Liver (tissue), 9 donors: ENCODE data around the gene RSRC1. TPM values are rescaled to one million over a fixed set of nuclear protein-coding genes. Genes with fewer than 3 reads are reported as not detected.

Experiments used
- DNase-seq: peaks from one replicate; pipeline ENCODE4 v3.0.0-alpha.2; 2017; ENCODE audit warnings: low spot score
- H3K27ac ChIP-seq, 2 donors: one replicate each; pipeline ENCODE4 v1.7.0; 2013; ENCODE audit warnings: inconsistent platforms in 2 of 2, low read length in 2 of 2, control low read depth in 1 of 2, low read depth in 1 of 2, mild to moderate bottlenecking in 1 of 2
- H3K27me3 ChIP-seq, 4 donors: one replicate each; pipeline versions ENCODE4 v1.6.1 to v1.7.0; 2013; ENCODE audit warnings: low read length in 3 of 4, inconsistent platforms in 1 of 4, mild to moderate bottlenecking in 1 of 4, moderate library complexity in 1 of 4; ENCODE audit not compliant: control insufficient read depth in 4 of 4, insufficient read depth in 4 of 4
- H3K36me3 ChIP-seq, 4 donors: one replicate each; pipeline versions ENCODE4 v1.6.1 to v1.7.0; 2013; ENCODE audit warnings: low read length in 3 of 4, mild to moderate bottlenecking in 3 of 4, low read depth in 1 of 4, moderate library complexity in 1 of 4; ENCODE audit not compliant: control insufficient read depth in 4 of 4, insufficient read depth in 3 of 4
- H3K4me1 ChIP-seq, 4 donors: one replicate each; pipeline versions ENCODE4 v1.6.1 to v1.7.0; 2013; ENCODE audit warnings: low read length in 3 of 4, mild to moderate bottlenecking in 3 of 4, moderate library complexity in 1 of 4; ENCODE audit not compliant: control insufficient read depth in 4 of 4, insufficient read depth in 4 of 4
- H3K4me3 ChIP-seq, 3 donors: one replicate each; pipeline versions ENCODE4 v1.6.1 to v1.7.0; 2013; ENCODE audit warnings: low read length in 3 of 3, control low read depth in 1 of 3, low read depth in 1 of 3, mild to moderate bottlenecking in 1 of 3
- H3K9ac ChIP-seq, 2 donors: one replicate each; pipeline ENCODE4 v1.7.0; 2013; ENCODE audit warnings: low read length in 2 of 2, mild to moderate bottlenecking in 2 of 2, moderate library complexity in 2 of 2, control low read depth in 1 of 2, low read depth in 1 of 2
- H3K9me3 ChIP-seq, 4 donors: one replicate each; pipeline versions ENCODE4 v1.6.1 to v1.7.0; 2013; ENCODE audit warnings: low read length in 3 of 4; ENCODE audit not compliant: control insufficient read depth in 4 of 4
- EGR1 ChIP-seq, 2 donors: IDR thresholded peaks; 2 replicates each; pipeline ENCODE4 v1.6.1; 2016 to 2018; ENCODE audit warnings: antibody characterized with exemption in 2 of 2, low read depth in 2 of 2
- FOXA1 ChIP-seq: IDR thresholded peaks from 2 replicates; pipeline ENCODE4 v1.6.1; 2016; ENCODE audit warnings: antibody characterized with exemption
- FOXA2 ChIP-seq: IDR thresholded peaks from 2 replicates; pipeline ENCODE4 v1.6.1; 2016; ENCODE audit warnings: antibody characterized with exemption
- GABPA ChIP-seq, 2 donors: IDR thresholded peaks in 1 of 2; conservative IDR thresholded peaks in 1 of 2; 2 replicates each; pipeline ENCODE4 v1.6.1; 2016; ENCODE audit warnings: antibody characterized with exemption in 2 of 2, mild to moderate bottlenecking in 1 of 2, moderate library complexity in 1 of 2
- HNF4A ChIP-seq, 2 donors: conservative IDR thresholded peaks; 2 replicates each; pipeline ENCODE4 v1.6.1; 2016; ENCODE audit warnings: antibody characterized with exemption in 2 of 2, mild to moderate bottlenecking in 2 of 2
- HNF4G ChIP-seq: IDR thresholded peaks from 2 replicates; pipeline ENCODE4 v1.6.1; 2016; ENCODE audit warnings: antibody characterized with exemption
- JUND ChIP-seq, 2 donors: IDR thresholded peaks; 2 replicates each; pipeline ENCODE4 v1.6.1; 2016; ENCODE audit warnings: antibody characterized with exemption in 2 of 2
- NR2F2 ChIP-seq: IDR thresholded peaks from 2 replicates; pipeline ENCODE4 v1.6.1; 2016; ENCODE audit warnings: antibody characterized with exemption
- RAD21 ChIP-seq, 2 donors: IDR thresholded peaks; 2 replicates each; pipeline ENCODE4 v1.6.1; 2016; ENCODE audit warnings: antibody characterized with exemption in 2 of 2, mild to moderate bottlenecking in 2 of 2
- RXRA ChIP-seq, 2 donors: IDR thresholded peaks; 2 replicates each; pipeline ENCODE4 v1.6.1; 2017 to 2018; ENCODE audit warnings: antibody characterized with exemption in 2 of 2, mild to moderate bottlenecking in 1 of 2
- SP1 ChIP-seq: IDR thresholded peaks from 2 replicates; pipeline ENCODE4 v1.6.1; 2018; ENCODE audit warnings: antibody characterized with exemption, mild to moderate bottlenecking
- TAF1 ChIP-seq: conservative IDR thresholded peaks from 2 replicates; pipeline ENCODE4 v1.6.1; 2016; ENCODE audit warnings: antibody characterized with exemption, mild to moderate bottlenecking
- YY1 ChIP-seq: IDR thresholded peaks from 2 replicates; pipeline ENCODE4 v1.6.1; 2016; ENCODE audit warnings: antibody characterized with exemption, mild to moderate bottlenecking
- WGBS: extraction: QIAGEN DNeasy Blood & Tissue Kit; methylation state at CpG from one replicate; pipeline ENCODE4 v1.1.7; 2013; 5-methylcytosine and 5-hydroxymethylcytosine counted together
- polyA plus RNA-seq, 2 donors: library from polyadenylated mRNA; stranded (reverse) in 1 of 2; unstranded in 1 of 2; fragments of 200-250 nt in 1 of 2; fragments of >200 nt in 1 of 2; fragmentation: Nextera tagmentation in 1 of 2; extraction: Ambion mirVana in 1 of 2; gene quantifications; one replicate each; pipeline versions ENCODE4 v1.2.1 to v1.2.3, GENCODE V29; 2013 to 2015
- total RNA-seq, 2 donors: library from RNA; depleted of rRNA; stranded (reverse); fragments of >200 nt; gene quantifications; one replicate each; pipeline ENCODE4 v1.2.3, GENCODE V29; 2014
- TF ChIP-seq, protein P1 (sequence below): fragments of 150-350 bp; IDR thresholded peaks from 2 replicates; pipeline ENCODE4 v1.5.1; 2017; ENCODE audit warnings: improper control_type of control experiment, low read depth, low read length; ENCODE audit not compliant: missing input control
- TF ChIP-seq, protein P2 (sequence below): IDR thresholded peaks from 2 replicates; pipeline ENCODE4 v1.6.1; 2016; ENCODE audit warnings: antibody characterized with exemption
- TF ChIP-seq, protein P3 (sequence below): IDR thresholded peaks from 2 replicates; pipeline ENCODE4 v1.6.1; 2016; ENCODE audit warnings: antibody characterized with exemption, mild to moderate bottlenecking
- TF ChIP-seq, protein P4 (sequence below): IDR thresholded peaks from 2 replicates; pipeline ENCODE4 v1.6.1; 2016; ENCODE audit warnings: antibody characterized with exemption
- TF ChIP-seq, protein P5 (sequence below): IDR thresholded peaks from 2 replicates; pipeline ENCODE4 v1.6.1; 2016; ENCODE audit warnings: antibody characterized with exemption
- donor health status: healthy.
- donor health status: healthy.
- donor health status: healthy.
- donor health status: healthy.
- donor health status: healthy.

Gene RSRC1
- total and polyA plus RNA-seq, 4 donors, result 7.2 to 30.3 (median 20.7) TPM

DNA sequence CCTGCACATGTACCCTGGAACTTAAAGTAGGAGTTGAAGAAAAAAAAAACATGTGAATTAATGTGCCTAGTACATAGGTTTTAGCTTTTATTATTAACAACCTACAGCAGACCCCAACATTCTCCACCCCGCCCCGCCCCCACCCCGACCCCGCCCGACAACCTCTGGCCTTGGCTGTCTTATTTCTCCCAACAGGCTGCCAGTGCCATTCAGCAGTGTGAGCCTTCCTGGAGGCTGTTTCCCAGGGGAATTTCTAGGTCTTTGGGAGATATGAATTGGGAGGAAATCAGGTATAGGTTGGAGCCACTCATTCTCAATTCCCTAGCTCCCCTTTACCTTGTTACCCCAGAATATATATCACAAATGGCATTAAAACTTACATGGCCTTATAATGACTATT is 452.8 kb downstream of the RSRC1 start:
- H3K4me1 ChIP-seq, result no peaks in the 10 kb centered on the region
- H3K9me3 ChIP-seq, result peaks cover 0 to 3% (median 0%) of the 10 kb centered on the region in 4 donors
- no peak overlapping the region for H3K9ac ChIP-seq
- H3K36me3 ChIP-seq, result no peaks in the 10 kb centered on the region
- WGBS, result 79% methylated on average over 5 of the region's 5 CpGs
- peaks cover 0 to 4% (median 0%) of the 10 kb centered on the region in 4 donors for H3K27me3 ChIP-seq
- no peak overlapping the region for H3K4me3 ChIP-seq
- TF ChIP-seq NR2F2, result no peak
- no peak for TF ChIP-seq RAD21 (IDR thresholded peaks at IDR 0.05)
- TF ChIP-seq GABPA (IDR thresholded peaks at IDR 0.05 in 1 of 2, conservative IDR thresholded peaks at IDR 0.05 in 1 of 2), result no peak
- TF ChIP-seq FOXA2, result no peak
- TF ChIP-seq, protein P1, sequence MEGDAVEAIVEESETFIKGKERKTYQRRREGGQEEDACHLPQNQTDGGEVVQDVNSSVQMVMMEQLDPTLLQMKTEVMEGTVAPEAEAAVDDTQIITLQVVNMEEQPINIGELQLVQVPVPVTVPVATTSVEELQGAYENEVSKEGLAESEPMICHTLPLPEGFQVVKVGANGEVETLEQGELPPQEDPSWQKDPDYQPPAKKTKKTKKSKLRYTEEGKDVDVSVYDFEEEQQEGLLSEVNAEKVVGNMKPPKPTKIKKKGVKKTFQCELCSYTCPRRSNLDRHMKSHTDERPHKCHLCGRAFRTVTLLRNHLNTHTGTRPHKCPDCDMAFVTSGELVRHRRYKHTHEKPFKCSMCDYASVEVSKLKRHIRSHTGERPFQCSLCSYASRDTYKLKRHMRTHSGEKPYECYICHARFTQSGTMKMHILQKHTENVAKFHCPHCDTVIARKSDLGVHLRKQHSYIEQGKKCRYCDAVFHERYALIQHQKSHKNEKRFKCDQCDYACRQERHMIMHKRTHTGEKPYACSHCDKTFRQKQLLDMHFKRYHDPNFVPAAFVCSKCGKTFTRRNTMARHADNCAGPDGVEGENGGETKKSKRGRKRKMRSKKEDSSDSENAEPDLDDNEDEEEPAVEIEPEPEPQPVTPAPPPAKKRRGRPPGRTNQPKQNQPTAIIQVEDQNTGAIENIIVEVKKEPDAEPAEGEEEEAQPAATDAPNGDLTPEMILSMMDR, result no peak
- TF ChIP-seq, protein P2, sequence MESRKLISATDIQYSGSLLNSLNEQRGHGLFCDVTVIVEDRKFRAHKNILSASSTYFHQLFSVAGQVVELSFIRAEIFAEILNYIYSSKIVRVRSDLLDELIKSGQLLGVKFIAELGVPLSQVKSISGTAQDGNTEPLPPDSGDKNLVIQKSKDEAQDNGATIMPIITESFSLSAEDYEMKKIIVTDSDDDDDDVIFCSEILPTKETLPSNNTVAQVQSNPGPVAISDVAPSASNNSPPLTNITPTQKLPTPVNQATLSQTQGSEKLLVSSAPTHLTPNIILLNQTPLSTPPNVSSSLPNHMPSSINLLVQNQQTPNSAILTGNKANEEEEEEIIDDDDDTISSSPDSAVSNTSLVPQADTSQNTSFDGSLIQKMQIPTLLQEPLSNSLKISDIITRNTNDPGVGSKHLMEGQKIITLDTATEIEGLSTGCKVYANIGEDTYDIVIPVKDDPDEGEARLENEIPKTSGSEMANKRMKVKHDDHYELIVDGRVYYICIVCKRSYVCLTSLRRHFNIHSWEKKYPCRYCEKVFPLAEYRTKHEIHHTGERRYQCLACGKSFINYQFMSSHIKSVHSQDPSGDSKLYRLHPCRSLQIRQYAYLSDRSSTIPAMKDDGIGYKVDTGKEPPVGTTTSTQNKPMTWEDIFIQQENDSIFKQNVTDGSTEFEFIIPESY, result no peak
- no peak overlapping the region for H3K27ac ChIP-seq
- DNase-seq, result no peak

DNA sequence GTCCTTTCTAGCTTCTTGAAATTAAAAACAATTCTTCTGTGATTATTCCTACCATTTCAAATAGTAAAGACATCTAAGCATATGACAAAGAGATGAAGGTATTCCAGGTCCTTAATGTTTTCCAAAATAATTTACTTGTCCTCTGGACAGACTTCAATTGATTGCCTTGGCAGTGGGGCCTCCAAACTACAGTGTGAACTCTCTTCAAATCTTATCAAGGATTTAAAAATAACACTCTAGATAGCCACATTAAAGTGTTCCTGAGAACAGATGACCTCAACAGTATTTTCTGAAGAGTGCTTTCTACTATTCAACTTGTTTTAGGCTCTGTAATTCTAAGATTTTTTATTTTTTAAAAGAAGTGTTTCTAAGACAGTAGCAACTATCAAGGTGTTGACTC is 453.2 kb downstream of the RSRC1 start:
- no peak for DNase-seq

More for the DNA sequence above, 453.2 kb downstream of the RSRC1 start:
- Histone ChIP-seq H3K9me3 (peaks cover 0 to 3% (median 0%) of the 10 kb centered on the region in 4 donors), H3K36me3 (no peaks in the 10 kb centered on the region), H3K4me1 (no peaks in the 10 kb centered on the region), H3K9ac (no peak overlapping the region), H3K4me3 (no peak overlapping the region), H3K27ac (no peak overlapping the region), H3K27me3 (peaks cover 0 to 4% (median 0%) of the 10 kb centered on the region in 4 donors)
- TF ChIP-seq GABPA (IDR thresholded peaks at IDR 0.05 in 1 of 2, conservative IDR thresholded peaks at IDR 0.05 in 1 of 2) (no peak), FOXA1 (no peak), TAF1 (no peak), HNF4G (no peak), NR2F2 (no peak), YY1 (no peak), RXRA (IDR thresholded peaks at IDR 0.05) (no peak), SP1 (no peak), HNF4A (conservative IDR thresholded peaks at IDR 0.05) (no peak), FOXA2 (no peak), RAD21 (IDR thresholded peaks at IDR 0.05) (no peak), JUND (IDR thresholded peaks at IDR 0.05) (no peak), EGR1 (IDR thresholded peaks at IDR 0.05; ENCODE audit: low read depth in 2 of 2) (no peak)
- TF ChIP-seq, protein P2, result no peak
- TF ChIP-seq, protein P3, sequence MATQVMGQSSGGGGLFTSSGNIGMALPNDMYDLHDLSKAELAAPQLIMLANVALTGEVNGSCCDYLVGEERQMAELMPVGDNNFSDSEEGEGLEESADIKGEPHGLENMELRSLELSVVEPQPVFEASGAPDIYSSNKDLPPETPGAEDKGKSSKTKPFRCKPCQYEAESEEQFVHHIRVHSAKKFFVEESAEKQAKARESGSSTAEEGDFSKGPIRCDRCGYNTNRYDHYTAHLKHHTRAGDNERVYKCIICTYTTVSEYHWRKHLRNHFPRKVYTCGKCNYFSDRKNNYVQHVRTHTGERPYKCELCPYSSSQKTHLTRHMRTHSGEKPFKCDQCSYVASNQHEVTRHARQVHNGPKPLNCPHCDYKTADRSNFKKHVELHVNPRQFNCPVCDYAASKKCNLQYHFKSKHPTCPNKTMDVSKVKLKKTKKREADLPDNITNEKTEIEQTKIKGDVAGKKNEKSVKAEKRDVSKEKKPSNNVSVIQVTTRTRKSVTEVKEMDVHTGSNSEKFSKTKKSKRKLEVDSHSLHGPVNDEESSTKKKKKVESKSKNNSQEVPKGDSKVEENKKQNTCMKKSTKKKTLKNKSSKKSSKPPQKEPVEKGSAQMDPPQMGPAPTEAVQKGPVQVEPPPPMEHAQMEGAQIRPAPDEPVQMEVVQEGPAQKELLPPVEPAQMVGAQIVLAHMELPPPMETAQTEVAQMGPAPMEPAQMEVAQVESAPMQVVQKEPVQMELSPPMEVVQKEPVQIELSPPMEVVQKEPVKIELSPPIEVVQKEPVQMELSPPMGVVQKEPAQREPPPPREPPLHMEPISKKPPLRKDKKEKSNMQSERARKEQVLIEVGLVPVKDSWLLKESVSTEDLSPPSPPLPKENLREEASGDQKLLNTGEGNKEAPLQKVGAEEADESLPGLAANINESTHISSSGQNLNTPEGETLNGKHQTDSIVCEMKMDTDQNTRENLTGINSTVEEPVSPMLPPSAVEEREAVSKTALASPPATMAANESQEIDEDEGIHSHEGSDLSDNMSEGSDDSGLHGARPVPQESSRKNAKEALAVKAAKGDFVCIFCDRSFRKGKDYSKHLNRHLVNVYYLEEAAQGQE, result no peak
- TF ChIP-seq, protein P4, sequence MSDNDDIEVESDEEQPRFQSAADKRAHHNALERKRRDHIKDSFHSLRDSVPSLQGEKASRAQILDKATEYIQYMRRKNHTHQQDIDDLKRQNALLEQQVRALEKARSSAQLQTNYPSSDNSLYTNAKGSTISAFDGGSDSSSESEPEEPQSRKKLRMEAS, result no peak
- TF ChIP-seq, protein P5, sequence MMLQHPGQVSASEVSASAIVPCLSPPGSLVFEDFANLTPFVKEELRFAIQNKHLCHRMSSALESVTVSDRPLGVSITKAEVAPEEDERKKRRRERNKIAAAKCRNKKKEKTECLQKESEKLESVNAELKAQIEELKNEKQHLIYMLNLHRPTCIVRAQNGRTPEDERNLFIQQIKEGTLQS, result no peak
- TF ChIP-seq, protein P1, result no peak
